ENCODE results near the gene HIPK2.

The HIPK2 gene

DNA sequence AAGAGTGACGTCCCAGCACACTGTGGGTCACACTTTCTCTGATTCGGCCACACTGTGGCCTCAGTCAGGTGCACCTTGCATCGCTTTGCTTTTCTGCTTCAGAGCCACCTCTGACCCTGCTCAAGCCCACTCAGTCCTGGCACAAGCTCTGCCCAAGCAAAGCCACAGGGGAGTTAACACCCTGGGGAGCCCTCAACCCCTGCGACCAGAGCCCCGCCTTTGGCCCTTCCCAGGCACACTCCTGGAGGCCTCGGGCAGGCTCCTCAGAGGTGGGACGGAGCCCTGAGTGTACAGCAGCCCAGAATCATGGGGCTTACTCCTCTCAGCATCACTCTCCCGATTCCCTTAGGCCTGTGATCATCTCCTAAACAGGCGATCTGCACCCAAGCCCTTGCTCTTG lies 71.0 kb downstream of the HIPK2 start:
- H3K9me3 ChIP-seq (replicated peaks; ENCODE audit: low read length), result no peaks in the 10 kb centered on the region
- peaks cover 51% of the 10 kb centered on the region for H3K4me1 ChIP-seq (ENCODE audit: control insufficient read depth, insufficient read depth, low read length)
- peaks cover 86% of the 10 kb centered on the region for H3K36me3 ChIP-seq (ENCODE audit: insufficient read depth, low read length)
- H3K4me3 ChIP-seq (ENCODE audit: low read length), result no peak overlapping the region
- no peak overlapping the region for H3K4me2 ChIP-seq (ENCODE audit: low read length)
- no peak overlapping the region for H3K9ac ChIP-seq (ENCODE audit: low read depth, low read length)
- no peaks in the 10 kb centered on the region for H3K27me3 ChIP-seq (ENCODE audit: control insufficient read depth, insufficient read depth, low read length)

- Histone ChIP-seq H3K9me3 (replicated peaks; ENCODE audit: low read length) (no peaks in the 10 kb centered on the region), H3K4me3 (ENCODE audit: low read length) (no peak overlapping the region), H3K36me3 (ENCODE audit: insufficient read depth, low read length) (peaks cover 90% of the 10 kb centered on the region), H3K9ac (ENCODE audit: low read depth, low read length) (no peak overlapping the region), H3K27me3 (ENCODE audit: control insufficient read depth, insufficient read depth, low read length) (no peaks in the 10 kb centered on the region), H3K4me1 (ENCODE audit: control insufficient read depth, insufficient read depth, low read length) (peaks cover 37% of the 10 kb centered on the region), H3K4me2 (ENCODE audit: low read length) (no peak overlapping the region)
Observed at GRCh38 chr7:139704308-139704879, 73.4 kb downstream of the HIPK2 start.

- Histone ChIP-seq H3K9me3 (replicated peaks; ENCODE audit: low read length) (no peaks in the 10 kb centered on the region), H3K9ac (ENCODE audit: low read depth, low read length) (peak overlapping the region; percentile 48), H3K27me3 (ENCODE audit: control insufficient read depth, insufficient read depth, low read length) (no peaks in the 10 kb centered on the region), H3K4me3 (ENCODE audit: low read length) (no peak overlapping the region), H3K4me1 (ENCODE audit: control insufficient read depth, insufficient read depth, low read length) (peaks cover 34% of the 10 kb centered on the region), H3K36me3 (ENCODE audit: insufficient read depth, low read length) (peaks cover 91% of the 10 kb centered on the region), H3K4me2 (ENCODE audit: low read length) (peak overlapping the region; percentile 11)
Observed at GRCh38 chr7:139703487-139704307, 74.1 kb downstream of the HIPK2 start.

GRCh38 chr7:139702811-139703486 lies 74.8 kb downstream of the HIPK2 start:
- Histone ChIP-seq H3K4me3 (ENCODE audit: low read length) (no peak overlapping the region), H3K36me3 (ENCODE audit: insufficient read depth, low read length) (peaks cover 93% of the 10 kb centered on the region), H3K4me1 (ENCODE audit: control insufficient read depth, insufficient read depth, low read length) (peaks cover 34% of the 10 kb centered on the region), H3K9ac (ENCODE audit: low read depth, low read length) (peak overlapping the region; percentile 48), H3K27me3 (ENCODE audit: control insufficient read depth, insufficient read depth, low read length) (no peaks in the 10 kb centered on the region), H3K9me3 (replicated peaks; ENCODE audit: low read length) (no peaks in the 10 kb centered on the region), H3K4me2 (ENCODE audit: low read length) (peak overlapping the region; percentile 11)

DNA sequence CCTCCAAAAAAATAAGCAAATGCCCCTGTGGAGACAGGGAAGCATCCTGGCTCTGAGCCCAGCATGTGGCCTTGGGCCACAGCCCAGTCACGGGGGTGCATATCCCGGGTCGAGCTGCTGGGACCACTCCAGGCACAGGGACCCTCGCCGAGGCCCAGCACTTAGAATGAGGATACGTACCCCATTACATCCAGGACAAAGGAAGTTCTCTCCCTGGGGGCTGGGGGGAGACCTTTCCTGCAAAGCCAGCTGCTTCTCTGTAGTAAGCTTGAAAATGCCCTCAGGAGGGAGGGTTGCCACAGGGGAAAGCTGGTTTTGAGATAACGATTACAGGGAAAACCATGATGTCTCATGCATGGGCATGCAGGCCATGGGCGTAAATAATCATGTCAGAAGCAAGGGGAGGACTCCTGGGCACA lies 75.5 kb downstream of the HIPK2 start:
- Histone ChIP-seq H3K36me3 (ENCODE audit: insufficient read depth, low read length) (peaks cover 92% of the 10 kb centered on the region), H3K4me1 (ENCODE audit: control insufficient read depth, insufficient read depth, low read length) (peaks cover 34% of the 10 kb centered on the region), H3K9me3 (replicated peaks; ENCODE audit: low read length) (no peaks in the 10 kb centered on the region), H3K4me2 (ENCODE audit: low read length) (peak overlapping the region; percentile 11), H3K27me3 (ENCODE audit: control insufficient read depth, insufficient read depth, low read length) (no peaks in the 10 kb centered on the region), H3K9ac (ENCODE audit: low read depth, low read length) (peak overlapping the region; percentile 48), H3K4me3 (ENCODE audit: low read length) (no peak overlapping the region)

- Histone ChIP-seq H3K36me3 (ENCODE audit: insufficient read depth, low read length) (peaks cover 92% of the 10 kb centered on the region), H3K4me2 (ENCODE audit: low read length) (no peak overlapping the region), H3K4me1 (ENCODE audit: control insufficient read depth, insufficient read depth, low read length) (peaks cover 35% of the 10 kb centered on the region), H3K4me3 (ENCODE audit: low read length) (no peak overlapping the region), H3K9ac (ENCODE audit: low read depth, low read length) (peak overlapping the region; percentile 48), H3K27me3 (ENCODE audit: control insufficient read depth, insufficient read depth, low read length) (no peaks in the 10 kb centered on the region), H3K9me3 (replicated peaks; ENCODE audit: low read length) (no peaks in the 10 kb centered on the region)
Observed at GRCh38 chr7:139701908-139702307, 75.9 kb downstream of the HIPK2 start.

GRCh38 chr7:139700505-139701235 lies 77.1 kb downstream of the HIPK2 start:
- peaks cover 92% of the 10 kb centered on the region for H3K36me3 ChIP-seq (ENCODE audit: insufficient read depth, low read length)

GRCh38 chr7:139699640-139700504 lies 77.9 kb downstream of the HIPK2 start:
- H3K4me1 ChIP-seq (ENCODE audit: control insufficient read depth, insufficient read depth, low read length), result peaks cover 50% of the 10 kb centered on the region
- peaks cover 93% of the 10 kb centered on the region for H3K36me3 ChIP-seq (ENCODE audit: insufficient read depth, low read length)
- H3K9ac ChIP-seq (ENCODE audit: low read depth, low read length), result no peak overlapping the region
- H3K9me3 ChIP-seq (replicated peaks; ENCODE audit: low read length), result no peaks in the 10 kb centered on the region
- no peaks in the 10 kb centered on the region for H3K27me3 ChIP-seq (ENCODE audit: control insufficient read depth, insufficient read depth, low read length)
- H3K4me3 ChIP-seq (ENCODE audit: low read length), result no peak overlapping the region
- H3K4me2 ChIP-seq (ENCODE audit: low read length), result no peak overlapping the region

More at GRCh38 chr7:139700505-139701235, 77.1 kb downstream of the HIPK2 start:
- Histone ChIP-seq H3K9ac (ENCODE audit: low read depth, low read length) (no peak overlapping the region), H3K4me1 (ENCODE audit: control insufficient read depth, insufficient read depth, low read length) (peaks cover 47% of the 10 kb centered on the region), H3K9me3 (replicated peaks; ENCODE audit: low read length) (no peaks in the 10 kb centered on the region), H3K4me3 (ENCODE audit: low read length) (no peak overlapping the region), H3K4me2 (ENCODE audit: low read length) (no peak overlapping the region), H3K27me3 (ENCODE audit: control insufficient read depth, insufficient read depth, low read length) (no peaks in the 10 kb centered on the region)

DNA sequence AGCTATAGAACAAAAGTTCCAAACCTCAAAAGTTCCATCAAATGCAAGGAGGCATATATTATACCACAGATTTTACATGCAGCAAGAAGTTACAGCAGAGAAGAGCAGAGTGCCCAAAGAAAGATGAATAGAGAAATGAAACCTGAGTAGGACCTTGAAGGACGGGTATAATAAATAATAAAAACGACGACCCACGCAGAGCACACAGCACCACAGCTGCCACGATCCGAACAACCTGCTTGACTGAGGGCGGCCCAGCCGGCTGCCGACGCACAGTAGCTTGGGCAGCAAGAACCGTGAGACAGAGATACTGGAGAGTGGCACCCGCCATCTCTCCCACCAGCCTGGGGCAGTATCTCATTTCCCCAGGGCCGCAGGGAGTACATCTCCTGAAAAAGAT lies 79.0 kb downstream of the HIPK2 start:
- Histone ChIP-seq H3K4me2 (ENCODE audit: low read length) (no peak overlapping the region), H3K9me3 (replicated peaks; ENCODE audit: low read length) (no peaks in the 10 kb centered on the region), H3K36me3 (ENCODE audit: insufficient read depth, low read length) (peaks cover 95% of the 10 kb centered on the region), H3K4me1 (ENCODE audit: control insufficient read depth, insufficient read depth, low read length) (peaks cover 50% of the 10 kb centered on the region), H3K9ac (ENCODE audit: low read depth, low read length) (no peak overlapping the region), H3K4me3 (ENCODE audit: low read length) (no peak overlapping the region), H3K27me3 (ENCODE audit: control insufficient read depth, insufficient read depth, low read length) (no peaks in the 10 kb centered on the region)

DNA sequence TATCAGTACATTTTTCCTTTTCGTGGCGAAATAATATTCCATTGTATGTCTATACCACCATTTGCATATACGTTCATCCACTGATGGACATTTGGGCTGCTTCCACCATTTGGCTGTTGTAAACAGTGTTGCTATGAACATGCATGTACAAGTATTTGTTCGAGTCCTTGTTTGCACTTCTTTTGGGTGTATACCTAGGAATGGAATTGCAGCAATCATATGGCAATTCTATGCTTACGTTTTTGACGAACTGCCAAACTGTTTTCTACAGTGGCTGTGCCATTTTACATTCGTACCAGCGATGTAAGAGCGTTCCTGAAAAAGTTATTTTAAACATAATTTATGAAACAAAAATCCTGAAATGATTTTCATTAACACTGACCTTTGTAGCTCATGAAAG lies 79.5 kb downstream of the HIPK2 start:
- Histone ChIP-seq H3K4me3 (ENCODE audit: low read length) (no peak overlapping the region), H3K4me2 (ENCODE audit: low read length) (no peak overlapping the region), H3K9ac (ENCODE audit: low read depth, low read length) (no peak overlapping the region), H3K9me3 (replicated peaks; ENCODE audit: low read length) (no peaks in the 10 kb centered on the region), H3K36me3 (ENCODE audit: insufficient read depth, low read length) (peaks cover 97% of the 10 kb centered on the region), H3K4me1 (ENCODE audit: control insufficient read depth, insufficient read depth, low read length) (peaks cover 49% of the 10 kb centered on the region), H3K27me3 (ENCODE audit: control insufficient read depth, insufficient read depth, low read length) (no peaks in the 10 kb centered on the region)
